DMS153 treated with DMSO at 0.1 percent for 48 hours (cell line): ENCODE results near the gene IMPA2.

Source experiments
- DNase-seq: peaks from one replicate; lab custom pipeline; 2025; ENCODE audit not compliant: unreplicated experiment; lab: John Stamatoyannopoulos, UW

Gene IMPA2

GRCh38 chr18:11989174-11989573, 7.9 kb downstream of the IMPA2 start:
- no peak for DNase-seq

GRCh38 chr18:11989966-11990380, 8.7 kb downstream of the IMPA2 start:
- no peak for DNase-seq

GRCh38 chr18:11990539-11990938, 9.2 kb downstream of the IMPA2 start:
- DNase-seq = no peak

GRCh38 chr18:11991021-11991795, 9.9 kb downstream of the IMPA2 start:
- DNase-seq = no peak

GRCh38 chr18:11992096-11992790, 10.9 kb downstream of the IMPA2 start:
- DNase-seq = no peak

GRCh38 chr18:11993264-11993916, 12.1 kb downstream of the IMPA2 start:
- DNase-seq = no peak

- no peak for DNase-seq
These were observed 13.0 kb downstream of the IMPA2 start for GRCh38 chr18:11994336-11994702.

- no peak for DNase-seq
These were observed 13.6 kb downstream of the IMPA2 start for GRCh38 chr18:11994703-11995444.

GRCh38 chr18:11995445-11996189, 14.3 kb downstream of the IMPA2 start:
- peak; percentile 1 for DNase-seq

- DNase-seq = no peak
These were observed 15.0 kb downstream of the IMPA2 start for GRCh38 chr18:11996190-11996754.

GRCh38 chr18:11996907-11997306, 15.6 kb downstream of the IMPA2 start:
- no peak for DNase-seq

GRCh38 chr18:11997466-11997865, 16.2 kb downstream of the IMPA2 start:
- no peak for DNase-seq

- DNase-seq = no peak
These were observed 16.9 kb downstream of the IMPA2 start for GRCh38 chr18:11998193-11998592.

- no peak for DNase-seq
These were observed 18.1 kb downstream of the IMPA2 start for GRCh38 chr18:11999429-11999828.

- no peak for DNase-seq
These were observed 18.9 kb downstream of the IMPA2 start for GRCh38 chr18:12000072-12000659.

GRCh38 chr18:12001421-12001820, 20.1 kb downstream of the IMPA2 start:
- DNase-seq = no peak

GRCh38 chr18:12003894-12004293, 22.6 kb downstream of the IMPA2 start:
- no peak for DNase-seq

- DNase-seq = no peak
These were observed 24.5 kb downstream of the IMPA2 start for GRCh38 chr18:12005538-12006487.

GRCh38 chr18:12006488-12006840, 25.2 kb downstream of the IMPA2 start:
- no peak for DNase-seq
